T47D (cell line): Measurements from ENCODE around the gene OR4D5.

Experiments
- DNase-seq, 2 experiments: peaks; one replicate each; pipeline versions ENCODE4 v3.0.0 to v3.0.0-alpha.2; 2011 to 2012; ENCODE audit warnings: low read depth in 1 of 2, low spot score in 1 of 2
- JUND ChIP-seq: IDR thresholded peaks from 2 replicates; pipeline ENCODE4 v1.6.1; 2012; ENCODE audit warnings: low read depth
- in situ Hi-C: cut with HindIII; loops from 2 replicates; pipeline ENCODE4 v1.10.0; 2016; ENCODE audit warnings: low sequenced_read_pairs, low pct_unique_long_range_greater_than_20kb

Gene OR4D5

GRCh38 chr11:123976770-123977560 lies 37.5 kb downstream of the OR4D5 start:
- in situ Hi-C loops = no loop called here

DNA sequence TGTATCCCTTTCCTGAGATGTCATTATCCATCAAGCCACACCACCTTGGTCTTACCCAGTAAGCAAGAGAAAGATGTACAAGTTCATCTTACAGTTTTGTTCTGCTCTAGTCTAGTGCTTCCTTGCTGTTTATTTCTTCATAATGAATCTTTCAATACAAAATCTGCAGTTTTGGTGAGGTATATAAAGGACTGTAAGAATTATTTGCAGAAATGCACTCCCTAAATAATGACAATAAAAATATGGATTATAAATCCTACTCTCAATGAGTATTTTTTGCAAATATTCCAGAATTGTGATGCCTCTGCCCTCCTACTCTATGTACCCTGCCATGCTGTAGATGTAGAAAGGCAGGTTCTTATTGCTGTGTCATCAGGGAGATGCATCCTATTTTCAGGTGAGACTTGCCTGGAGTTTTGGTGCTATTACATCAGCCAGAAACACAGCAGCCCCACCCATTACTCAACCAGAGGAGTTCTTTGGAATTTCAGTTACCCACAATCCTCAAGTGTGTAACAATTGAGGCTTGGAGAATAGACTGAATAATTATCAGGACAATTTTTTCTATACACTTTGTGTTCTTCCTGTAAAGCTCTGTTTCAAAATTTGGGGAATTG lies 38.4 kb downstream of the OR4D5 start, which contains the start of gene OR10S1:
Gene OR10S1, minus strand, starts transcription at position 51 of the 617 bp plus-strand sequence. CDS start 117 bp downstream, outside the sequence.
- DNase-seq = no peak

More at GRCh38 chr11:123976770-123977560, 37.5 kb downstream of the OR4D5 start:
- DNase-seq = no peak
- no peak for TF ChIP-seq JUND

GRCh38 chr11:123979311-123979710 lies 39.9 kb downstream of the OR4D5 start:
- no peak for DNase-seq
- in situ Hi-C loops = no loop called here
- TF ChIP-seq JUND = no peak

More for the DNA sequence above, 38.4 kb downstream of the OR4D5 start, which contains the start of gene OR10S1:
- no peak for TF ChIP-seq JUND
- in situ Hi-C loops = no loop called here
